ENCODE measurements around the gene WDTC1.
"Not testable (repeated sequence)": the region's sequence is repeated elsewhere in the genome, so short reads cannot be mapped to it uniquely, and the experiment has no call there.

WDTC1 gene, protein sequence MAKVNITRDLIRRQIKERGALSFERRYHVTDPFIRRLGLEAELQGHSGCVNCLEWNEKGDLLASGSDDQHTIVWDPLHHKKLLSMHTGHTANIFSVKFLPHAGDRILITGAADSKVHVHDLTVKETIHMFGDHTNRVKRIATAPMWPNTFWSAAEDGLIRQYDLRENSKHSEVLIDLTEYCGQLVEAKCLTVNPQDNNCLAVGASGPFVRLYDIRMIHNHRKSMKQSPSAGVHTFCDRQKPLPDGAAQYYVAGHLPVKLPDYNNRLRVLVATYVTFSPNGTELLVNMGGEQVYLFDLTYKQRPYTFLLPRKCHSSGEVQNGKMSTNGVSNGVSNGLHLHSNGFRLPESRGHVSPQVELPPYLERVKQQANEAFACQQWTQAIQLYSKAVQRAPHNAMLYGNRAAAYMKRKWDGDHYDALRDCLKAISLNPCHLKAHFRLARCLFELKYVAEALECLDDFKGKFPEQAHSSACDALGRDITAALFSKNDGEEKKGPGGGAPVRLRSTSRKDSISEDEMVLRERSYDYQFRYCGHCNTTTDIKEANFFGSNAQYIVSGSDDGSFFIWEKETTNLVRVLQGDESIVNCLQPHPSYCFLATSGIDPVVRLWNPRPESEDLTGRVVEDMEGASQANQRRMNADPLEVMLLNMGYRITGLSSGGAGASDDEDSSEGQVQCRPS

GRCh38 chr1:27234049-27234882 lies at the start of gene WDTC1:
Gene WDTC1, plus strand, starts transcription at chr1:27234632. Its CDS starts 26,423 bp downstream, at chr1:27261055.
- DNase-seq (ENCODE audit: low read depth): peak; percentile 97

- not testable (repeated sequence) for DNase-seq (ENCODE audit: low read depth)
Measured at GRCh38 chr1:27184665-27185064, 49.8 kb upstream of the WDTC1 start.

DNA sequence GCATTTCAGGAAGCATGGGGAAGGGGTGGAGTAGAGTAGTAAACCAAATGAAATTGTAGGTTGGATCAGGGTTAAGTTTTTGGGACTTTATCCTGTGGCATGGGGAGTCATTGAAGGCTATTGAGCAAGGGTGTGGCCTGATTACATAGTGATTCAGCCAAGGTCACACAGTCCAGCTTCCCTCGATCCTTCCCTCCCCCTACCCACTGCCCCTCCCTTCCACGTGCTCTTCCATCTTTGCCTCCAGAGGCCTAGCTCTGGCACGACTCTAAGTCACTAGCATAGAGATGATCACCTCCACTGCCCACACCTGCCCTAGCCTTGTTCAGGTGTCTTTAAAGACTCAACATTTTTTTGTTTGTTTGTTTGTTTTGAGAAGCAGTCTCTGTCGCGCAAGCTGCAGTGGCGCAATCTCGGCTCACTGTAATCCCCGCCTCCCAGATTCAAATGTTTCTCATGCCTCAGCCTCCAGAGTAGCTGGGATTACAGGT lies 42.3 kb upstream of the WDTC1 start:
- no peak for DNase-seq (ENCODE audit: low read depth)

GRCh38 chr1:27193194-27193593 lies 41.2 kb upstream of the WDTC1 start:
- no peak for DNase-seq (ENCODE audit: low read depth)

- no peak for DNase-seq (ENCODE audit: low read depth)
Measured at GRCh38 chr1:27201295-27201694, 33.1 kb upstream of the WDTC1 start.

DNA sequence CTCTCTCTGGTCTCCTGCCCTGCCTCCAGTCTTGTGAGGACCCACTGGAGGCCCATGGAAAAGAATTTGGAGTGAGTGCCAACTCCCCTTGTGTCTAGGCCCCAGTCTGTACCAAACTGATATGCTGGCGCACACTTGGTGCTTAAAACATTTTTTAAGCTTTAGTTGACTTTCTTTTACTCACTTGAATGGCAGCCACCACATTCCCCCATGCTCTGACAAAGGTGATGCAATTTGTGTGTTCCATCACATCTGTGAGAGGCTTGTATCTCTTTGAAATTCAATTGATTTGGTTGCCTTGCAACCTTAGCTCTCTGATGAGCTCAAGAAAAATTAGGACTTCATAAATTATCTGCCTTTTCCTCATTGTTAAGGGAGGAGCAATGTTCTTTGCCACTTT lies 30.5 kb upstream of the WDTC1 start:
- DNase-seq (ENCODE audit: low read depth): no peak

DNA sequence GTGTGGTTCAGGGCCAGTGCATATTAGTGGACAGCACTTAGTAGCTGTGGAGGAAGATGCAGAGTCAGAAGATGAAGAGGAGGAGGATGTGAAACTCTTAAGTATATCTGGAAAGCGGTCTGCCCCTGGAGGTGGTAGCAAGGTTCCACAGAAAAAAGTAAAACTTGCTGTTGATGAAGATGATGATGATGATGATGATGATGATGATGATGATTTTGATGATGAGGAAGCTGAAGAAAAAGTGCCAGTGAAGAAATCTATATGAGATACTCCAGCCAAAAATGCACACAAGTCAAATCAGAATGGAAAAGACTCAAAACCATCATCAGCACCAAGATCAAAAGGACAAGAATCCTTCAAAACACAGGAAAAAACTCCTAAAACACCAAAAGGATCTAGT lies 27.2 kb upstream of the WDTC1 start:
- not testable (repeated sequence) for DNase-seq (ENCODE audit: low read depth)

DNA sequence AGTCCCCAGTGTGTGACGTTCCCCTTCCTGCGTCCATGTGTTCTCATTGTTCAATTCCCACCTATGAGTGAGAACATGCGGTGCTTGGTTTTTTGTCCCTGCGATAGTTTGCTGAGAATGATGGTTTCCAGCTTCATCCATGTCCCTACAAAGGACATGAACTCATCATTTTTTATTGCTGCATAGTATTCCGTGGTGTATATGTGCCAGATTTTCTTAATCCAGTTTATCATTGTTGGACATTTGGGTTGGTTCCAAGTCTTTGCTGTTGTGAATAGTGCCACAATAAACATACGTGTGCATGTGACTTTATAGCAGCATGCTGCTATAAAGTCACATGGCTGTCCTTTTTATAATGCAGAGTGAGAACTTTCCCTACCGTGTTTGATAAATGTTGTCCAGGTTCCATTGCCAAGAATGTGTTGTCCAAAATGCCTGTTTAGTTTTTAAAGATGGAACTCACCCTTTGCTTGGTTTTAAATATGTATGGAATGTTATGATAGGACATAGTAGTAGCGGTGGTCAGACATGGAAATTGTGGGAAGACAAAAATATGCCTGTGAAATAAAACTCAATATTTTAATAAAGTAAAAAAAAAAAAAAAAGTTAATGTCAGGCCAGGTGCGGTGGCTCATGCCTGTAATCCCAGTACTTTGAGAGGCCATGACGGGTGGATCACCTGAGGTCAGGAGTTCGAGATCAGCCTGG lies 26.1 kb upstream of the WDTC1 start:
- not testable (repeated sequence) for DNase-seq (ENCODE audit: low read depth)

GRCh38 chr1:27216466-27216865 lies 18.0 kb upstream of the WDTC1 start:
- no peak for DNase-seq (ENCODE audit: low read depth)

GRCh38 chr1:27217401-27217800 lies 17.0 kb upstream of the WDTC1 start:
- DNase-seq (ENCODE audit: low read depth): no peak

GRCh38 chr1:27218736-27219135 lies 15.7 kb upstream of the WDTC1 start:
- no peak for DNase-seq (ENCODE audit: low read depth)

DNA sequence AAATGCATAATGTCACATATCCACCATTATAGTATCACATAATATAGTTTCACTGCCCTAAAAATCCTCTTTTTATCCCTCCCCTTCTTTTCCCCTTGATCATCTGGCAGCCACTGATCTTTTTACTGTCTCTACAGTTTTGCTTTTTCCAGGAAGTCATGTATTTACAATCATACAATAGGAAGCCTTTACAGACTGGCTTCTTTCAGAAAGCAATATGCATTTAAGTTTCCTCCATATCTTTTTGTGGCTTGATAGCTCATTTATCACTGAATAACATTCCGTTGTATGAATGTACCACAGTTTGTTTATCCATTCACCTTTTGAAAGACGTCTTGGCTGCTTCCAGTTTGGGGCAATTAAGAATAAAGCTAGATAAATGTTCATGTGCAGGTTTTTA lies 14.3 kb upstream of the WDTC1 start:
- no peak for DNase-seq (ENCODE audit: low read depth)

- DNase-seq (ENCODE audit: low read depth): not testable (repeated sequence)
Measured at GRCh38 chr1:27220702-27221497, 13.5 kb upstream of the WDTC1 start.

DNA sequence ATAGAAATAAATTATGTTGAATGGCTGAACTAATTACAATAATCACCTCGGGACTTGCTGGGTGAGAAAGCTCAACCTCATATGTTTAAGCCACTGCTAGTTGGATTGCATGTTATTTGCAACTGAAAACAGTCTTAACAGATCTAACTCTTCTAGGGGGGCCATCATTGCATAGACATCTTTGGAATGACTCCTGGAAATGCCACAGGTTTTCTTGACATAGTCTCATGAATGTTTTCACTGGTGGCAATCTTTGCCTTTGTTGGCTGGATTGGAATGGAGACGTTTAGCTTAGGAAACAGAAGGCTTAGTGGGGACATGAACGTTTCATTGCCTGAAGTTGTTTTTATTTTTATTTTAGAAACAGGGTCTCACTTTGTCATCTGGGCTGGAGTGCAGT lies 8.8 kb upstream of the WDTC1 start:
- no peak for DNase-seq (ENCODE audit: low read depth)

DNA sequence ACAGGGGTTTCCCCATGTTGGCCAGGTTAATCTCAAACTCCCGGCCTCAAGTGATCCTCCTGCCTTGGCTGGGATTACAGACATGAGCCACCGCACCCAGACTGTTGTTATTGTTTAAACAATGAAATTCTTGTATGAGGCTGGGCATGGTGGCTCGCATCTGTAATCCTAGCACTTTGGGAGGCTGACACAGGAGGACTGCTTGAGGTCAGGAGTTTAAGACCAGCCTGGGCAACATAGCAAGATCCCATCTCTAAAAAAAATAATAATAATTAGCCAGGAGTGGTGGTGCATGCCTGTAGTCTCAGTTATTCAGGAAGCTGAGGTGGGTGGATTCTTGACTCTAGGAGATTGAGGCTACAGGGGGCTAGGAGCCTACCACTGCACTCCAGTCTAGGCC lies 6.7 kb upstream of the WDTC1 start:
- no peak for DNase-seq (ENCODE audit: low read depth)

DNA sequence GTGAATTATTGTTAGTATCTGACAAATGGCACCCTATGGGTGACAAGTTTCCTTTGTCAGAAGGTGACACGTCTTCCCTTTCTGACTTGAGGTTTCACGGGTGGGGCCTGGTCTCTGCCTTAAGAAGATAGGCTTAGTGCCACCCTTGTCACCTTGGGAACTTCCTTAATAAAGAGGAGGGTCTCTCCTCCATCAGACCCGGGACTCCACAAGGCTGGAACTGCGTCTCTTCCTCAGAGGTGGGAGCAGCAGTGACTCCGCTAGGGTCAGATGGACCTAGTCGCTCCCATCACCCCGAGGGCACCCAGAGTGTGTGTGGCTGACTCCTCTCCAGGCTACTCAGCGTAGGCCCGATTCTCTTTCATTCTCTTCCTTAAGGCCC lies 774 bp upstream of the WDTC1 start:
- peak; percentile 4 for DNase-seq (ENCODE audit: low read depth)

GRCh38 chr1:27235827-27236226 lies 1.4 kb downstream of the WDTC1 start:
- DNase-seq (ENCODE audit: low read depth): no peak

DNA sequence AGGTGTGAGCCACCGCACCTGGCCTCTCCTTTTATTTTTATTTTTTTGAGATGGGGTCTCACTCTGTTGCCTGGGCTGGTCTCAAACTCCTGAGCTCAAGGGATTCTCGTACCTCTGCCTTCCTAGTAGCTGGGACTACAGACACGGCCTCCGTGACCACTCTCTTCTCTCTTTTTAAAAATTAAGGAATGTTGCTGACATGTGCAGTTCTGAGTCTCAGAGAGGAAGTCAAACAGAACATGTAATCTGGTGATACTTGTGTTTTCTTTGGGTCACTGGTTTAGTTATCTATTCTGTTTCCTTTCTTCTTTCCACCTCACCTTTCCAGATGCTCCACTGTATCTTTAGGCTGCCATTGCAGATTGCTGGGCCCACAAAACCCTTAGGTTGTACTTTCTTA lies 2.7 kb downstream of the WDTC1 start:
- DNase-seq (ENCODE audit: low read depth): no peak

DNA sequence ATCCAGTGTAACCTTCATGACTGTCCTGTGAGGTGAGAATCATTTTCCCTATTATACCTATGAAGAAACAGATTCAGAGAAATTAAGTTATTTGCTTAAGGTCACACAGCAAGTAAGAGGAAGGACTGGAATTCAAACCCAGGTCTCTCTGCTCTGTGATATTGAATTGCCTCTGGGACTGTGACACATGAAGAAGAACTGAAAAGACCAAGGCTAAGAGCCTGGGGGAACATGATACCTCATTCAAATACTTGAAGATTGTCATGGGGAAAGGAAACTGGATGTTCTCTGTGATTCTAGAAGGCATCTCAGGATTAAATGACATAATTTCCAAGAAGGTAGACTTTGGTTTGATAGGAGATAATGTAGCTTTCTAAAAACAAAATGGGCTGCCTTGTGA lies 3.6 kb downstream of the WDTC1 start:
- DNase-seq (ENCODE audit: low read depth): no peak

DNA sequence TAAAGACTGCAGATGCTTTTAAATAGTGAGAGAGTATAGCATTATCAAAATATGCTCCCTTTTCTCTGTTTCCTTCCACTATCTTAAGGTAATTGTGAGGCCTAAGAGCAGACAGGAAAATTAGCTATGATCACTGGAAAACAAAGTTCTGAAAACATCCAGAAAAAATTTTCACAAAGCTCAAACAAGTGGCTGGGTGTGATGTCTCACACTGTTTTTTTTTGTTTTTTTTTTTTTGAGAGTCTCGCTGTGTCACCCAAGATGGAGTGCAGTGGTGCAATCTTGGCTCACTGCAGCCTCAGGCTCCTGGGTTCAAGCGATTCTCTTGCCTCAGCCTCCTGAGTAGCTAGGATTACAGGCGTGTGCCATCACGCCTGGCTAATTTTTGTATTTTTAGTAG lies 7.2 kb downstream of the WDTC1 start:
- no peak for DNase-seq (ENCODE audit: low read depth)

DNA sequence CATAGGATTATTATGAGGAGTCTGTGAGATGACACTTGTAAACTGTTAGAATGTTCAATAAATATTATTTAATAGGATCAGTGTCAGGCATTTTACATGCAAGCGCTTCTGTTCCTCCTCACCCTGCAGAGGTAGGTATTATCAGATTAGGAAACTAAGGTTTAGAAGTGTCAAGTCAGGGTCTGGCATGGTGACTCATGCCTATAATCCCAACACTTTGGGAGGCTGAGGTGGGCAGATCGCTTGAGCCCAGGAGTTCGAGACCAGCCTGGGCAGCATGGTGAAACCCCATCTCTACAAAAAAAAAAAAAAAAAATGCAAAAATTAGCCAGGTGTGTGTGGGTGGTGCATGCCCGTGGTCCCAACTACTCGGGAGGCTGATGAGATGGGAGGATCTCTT lies 9.2 kb downstream of the WDTC1 start:
- DNase-seq (ENCODE audit: low read depth): not testable (repeated sequence)
